ENCODE results near the gene IKZF3.

IKZF3 gene

GRCh38 chr17:39846205-39846604 lies 17.9 kb downstream of the IKZF3 start:
- Histone ChIP-seq H3K79me2 (ENCODE audit: insufficient read depth, low read length) (no peaks in the 10 kb centered on the region), H3K27me3 (ENCODE audit: insufficient read depth, low read length, poor library complexity, severe bottlenecking) (peaks cover 9% of the 10 kb centered on the region), H3K4me3 (ENCODE audit: low read length, poor library complexity, severe bottlenecking) (no peak overlapping the region), H3K9ac (ENCODE audit: low read depth, low read length, poor library complexity, severe bottlenecking) (no peak overlapping the region), H3K9me2 (replicated peaks; ENCODE audit: low read depth, low read length) (no peaks in the 10 kb centered on the region), H3K4me2 (ENCODE audit: low read depth, low read length, poor library complexity, severe bottlenecking) (no peak overlapping the region), H3K4me1 (ENCODE audit: insufficient read depth, low read length, poor library complexity, severe bottlenecking) (no peaks in the 10 kb centered on the region), H3K36me3 (ENCODE audit: insufficient read depth, low read length) (no peaks in the 10 kb centered on the region), H3F3A (ENCODE audit: low read depth) (no peaks in the 10 kb centered on the region), H4K20me1 (ENCODE audit: insufficient read depth, low read length, poor library complexity, severe bottlenecking) (no peaks in the 10 kb centered on the region), H2AFZ (ENCODE audit: low read length) (no peak overlapping the region), H3K9me3 (ENCODE audit: insufficient read depth, low read depth, low read length) (no peaks in the 10 kb centered on the region)
- TF ChIP-seq EZH2phosphoT487 (IDR thresholded peaks at IDR 0.05; ENCODE audit: borderline replicate concordance) (no peak), CTCF (conservative IDR thresholded peaks at IDR 0.05; ENCODE audit: low read length) (no peak)

- Histone ChIP-seq H3K9ac (ENCODE audit: low read depth, low read length, poor library complexity, severe bottlenecking) (no peak overlapping the region), H3F3A (ENCODE audit: low read depth) (no peaks in the 10 kb centered on the region), H3K79me2 (ENCODE audit: insufficient read depth, low read length) (no peaks in the 10 kb centered on the region), H3K4me1 (ENCODE audit: insufficient read depth, low read length, poor library complexity, severe bottlenecking) (no peaks in the 10 kb centered on the region), H3K9me2 (replicated peaks; ENCODE audit: low read depth, low read length) (no peaks in the 10 kb centered on the region), H2AFZ (ENCODE audit: low read length) (no peak overlapping the region), H3K4me2 (ENCODE audit: low read depth, low read length, poor library complexity, severe bottlenecking) (no peak overlapping the region), H4K20me1 (ENCODE audit: insufficient read depth, low read length, poor library complexity, severe bottlenecking) (no peaks in the 10 kb centered on the region), H3K27me3 (ENCODE audit: insufficient read depth, low read length, poor library complexity, severe bottlenecking) (peaks cover 9% of the 10 kb centered on the region), H3K4me3 (ENCODE audit: low read length, poor library complexity, severe bottlenecking) (no peak overlapping the region), H3K36me3 (ENCODE audit: insufficient read depth, low read length) (no peaks in the 10 kb centered on the region), H3K9me3 (ENCODE audit: insufficient read depth, low read depth, low read length) (no peaks in the 10 kb centered on the region)
- no peak for TF ChIP-seq CTCF (conservative IDR thresholded peaks at IDR 0.05; ENCODE audit: low read length)
- TF ChIP-seq EZH2phosphoT487 (IDR thresholded peaks at IDR 0.05; ENCODE audit: borderline replicate concordance) = no peak
Measured at GRCh38 chr17:39845052-39845846, 18.9 kb downstream of the IKZF3 start.

- H3K9me2 ChIP-seq (replicated peaks; ENCODE audit: low read depth, low read length) = no peaks in the 10 kb centered on the region
- no peak overlapping the region for H3K9ac ChIP-seq (ENCODE audit: low read depth, low read length, poor library complexity, severe bottlenecking)
- H3K27me3 ChIP-seq (ENCODE audit: insufficient read depth, low read length, poor library complexity, severe bottlenecking) = peaks cover 9% of the 10 kb centered on the region
- no peaks in the 10 kb centered on the region for H3F3A ChIP-seq (ENCODE audit: low read depth)
- H3K9me3 ChIP-seq (ENCODE audit: insufficient read depth, low read depth, low read length) = no peaks in the 10 kb centered on the region; the same call in 1 of the 2 replicates
- no peak overlapping the region for H3K4me2 ChIP-seq (ENCODE audit: low read depth, low read length, poor library complexity, severe bottlenecking)
- H3K36me3 ChIP-seq (ENCODE audit: insufficient read depth, low read length) = no peaks in the 10 kb centered on the region
- H3K4me1 ChIP-seq (ENCODE audit: insufficient read depth, low read length, poor library complexity, severe bottlenecking) = no peaks in the 10 kb centered on the region
- H4K20me1 ChIP-seq (ENCODE audit: insufficient read depth, low read length, poor library complexity, severe bottlenecking) = no peaks in the 10 kb centered on the region
- no peak overlapping the region for H2AFZ ChIP-seq (ENCODE audit: low read length)
- no peak overlapping the region for H3K4me3 ChIP-seq (ENCODE audit: low read length, poor library complexity, severe bottlenecking)
- TF ChIP-seq EZH2phosphoT487 (IDR thresholded peaks at IDR 0.05; ENCODE audit: borderline replicate concordance) (no peak), CTCF (conservative IDR thresholded peaks at IDR 0.05; ENCODE audit: low read length) (no peak)
- H3K79me2 ChIP-seq (ENCODE audit: insufficient read depth, low read length) = no peaks in the 10 kb centered on the region
Measured at GRCh38 chr17:39841134-39841683, 22.9 kb downstream of the IKZF3 start.

All from Loucy (cell line).